GM23338 (cell line): ENCODE data around the gene AGFG1. TPM values are rescaled to one million over a fixed set of nuclear protein-coding genes. Genes with fewer than 3 reads are reported as not detected.

Source experiments
- ATAC-seq: fragments of 200-7000 bp; cut with Tn5 transposase; 3 replicates; pipeline ENCODE4 v1.9.1; 2020
- DNase-seq: peaks from one replicate; pipeline ENCODE4 v3.0.0-alpha.2; 2015; ENCODE audit warnings: low spot score
- H2AFZ ChIP-seq: fragments of 200-600 bp; sonication (generic); 2 replicates; pipeline ENCODE4 v1.8.0; 2016; ENCODE audit warnings: antibody characterized with exemption, mild to moderate bottlenecking, moderate library complexity
- H3F3A ChIP-seq: fragments of 200-600 bp; sonication (generic); replicated peaks from 2 replicates; pipeline ENCODE4 v1.8.0; 2017; ENCODE audit warnings: antibody characterized with exemption, mixed run types, low read depth
- H3K27ac ChIP-seq: fragments of 200-600 bp; sonication (generic); 2 replicates; pipeline ENCODE4 v1.6.1; 2016; ENCODE audit warnings: low read depth
- H3K27me3 ChIP-seq: fragments of 200-600 bp; sonication (generic); 2 replicates; pipeline ENCODE4 v1.8.0; 2016; ENCODE audit warnings: mild to moderate bottlenecking, mixed run types, moderate library complexity; ENCODE audit not compliant: insufficient read depth
- H3K36me3 ChIP-seq: fragments of 200-600 bp; sonication (generic); 2 replicates; pipeline ENCODE4 v1.8.0; 2016; ENCODE audit warnings: mild to moderate bottlenecking; ENCODE audit not compliant: insufficient read depth
- H3K4me1 ChIP-seq: fragments of 200-600 bp; sonication (generic); 2 replicates; pipeline ENCODE4 v1.8.0; 2016; ENCODE audit warnings: mild to moderate bottlenecking, moderate library complexity; ENCODE audit not compliant: insufficient read depth
- H3K4me2 ChIP-seq: fragments of 200-600 bp; sonication (generic); 2 replicates; pipeline ENCODE4 v1.7.1; 2017; ENCODE audit warnings: mixed run types
- H3K4me3 ChIP-seq: fragments of 200-600 bp; sonication (generic); 2 replicates; pipeline ENCODE4 v1.6.1; 2016; ENCODE audit warnings: mixed run types
- H3K79me2 ChIP-seq: fragments of 200-600 bp; sonication (generic); replicated peaks from 2 replicates; pipeline ENCODE4 v1.8.0; 2017; ENCODE audit warnings: mild to moderate bottlenecking; ENCODE audit not compliant: insufficient read depth
- H3K9me2 ChIP-seq: fragments of 200-600 bp; sonication (generic); 2 replicates; pipeline ENCODE4 v1.8.0; 2017; ENCODE audit not compliant: insufficient read depth
- H4K20me1 ChIP-seq: fragments of 200-600 bp; sonication (generic); replicated peaks from 2 replicates; pipeline ENCODE4 v1.8.0; 2017; ENCODE audit warnings: mild to moderate bottlenecking; ENCODE audit not compliant: insufficient read depth
- H3K27ac Mint-ChIP-seq: 2 replicates; pipeline ENCODE4 v1.8.0; 2020; ENCODE audit warnings: inconsistent platforms, mild to moderate bottlenecking, moderate library complexity, mixed read lengths
- H3K27me3 Mint-ChIP-seq: 3 replicates; pipeline ENCODE4 v1.8.0; 2022; ENCODE audit warnings: low read depth, mild to moderate bottlenecking, moderate library complexity, mixed read lengths, inconsistent platforms; ENCODE audit not compliant: insufficient read depth, poor library complexity
- H3K36me3 Mint-ChIP-seq: 3 replicates; pipeline ENCODE4 v1.8.0; 2021; ENCODE audit warnings: low read depth, mild to moderate bottlenecking, inconsistent platforms, moderate library complexity, mixed read lengths
- H3K4me1 Mint-ChIP-seq: 3 replicates; pipeline ENCODE4 v1.8.0; 2020; ENCODE audit warnings: mild to moderate bottlenecking, inconsistent platforms, mixed read lengths
- H3K4me3 Mint-ChIP-seq: 3 replicates; pipeline ENCODE4 v1.8.0; 2021; ENCODE audit warnings: moderate library complexity, mild to moderate bottlenecking, inconsistent platforms, mixed read lengths
- H3K9me3 Mint-ChIP-seq: 3 replicates; pipeline ENCODE4 v1.8.0; 2020; ENCODE audit warnings: moderate library complexity, mild to moderate bottlenecking, inconsistent platforms, mixed read lengths
- CREB1 ChIP-seq: fragments of 250-450 bp; sonication (Bioruptor Pico); IDR thresholded peaks from 2 replicates; pipeline ENCODE4 v1.5.0; 2020; ENCODE audit warnings: low read depth, mild to moderate bottlenecking, moderate library complexity
- EZH2 ChIP-seq: fragments of 200-600 bp; sonication (generic); IDR thresholded peaks from one replicate; pipeline ENCODE4 v1.8.0; 2017; ENCODE audit warnings: antibody characterized with exemption, mild to moderate bottlenecking, low read depth; ENCODE audit not compliant: unreplicated experiment
- EZH2phosphoT487 ChIP-seq: fragments of 200-600 bp; sonication (generic); IDR thresholded peaks from one replicate; pipeline ENCODE4 v1.8.1; 2018; ENCODE audit warnings: antibody characterized with exemption; ENCODE audit not compliant: unreplicated experiment
- JUNB ChIP-seq: IDR thresholded peaks from one replicate; pipeline ENCODE4 v1.6.1; 2016; ENCODE audit warnings: antibody characterized with exemption; ENCODE audit not compliant: unreplicated experiment
- NANOG ChIP-seq: IDR thresholded peaks from 2 replicates; pipeline ENCODE4 v1.6.1; 2016; ENCODE audit warnings: antibody characterized with exemption, borderline replicate concordance
- POLR2AphosphoS5 ChIP-seq: IDR thresholded peaks from 2 replicates; pipeline ENCODE4 v1.6.1; 2016; ENCODE audit warnings: antibody characterized with exemption, low read depth
- STAT1 ChIP-seq: IDR thresholded peaks from one replicate; pipeline ENCODE4 v1.6.1; 2016; ENCODE audit warnings: antibody characterized with exemption; ENCODE audit not compliant: unreplicated experiment
- ZNF114 ChIP-seq: fragments of 250-450 bp; sonication (Bioruptor Pico); IDR thresholded peaks from 2 replicates; pipeline ENCODE4 v1.5.0; 2020; ENCODE audit warnings: mild to moderate bottlenecking, moderate library complexity
- ZNF331 ChIP-seq: fragments of 250-450 bp; sonication (Bioruptor Pico); IDR thresholded peaks from 2 replicates; pipeline ENCODE4 v1.5.0; 2020; ENCODE audit warnings: low read depth, mild to moderate bottlenecking, moderate library complexity
- polyA plus RNA-seq: library from polyadenylated mRNA; unstranded; fragments of >200 nt; fragmentation: Nextera tagmentation; extraction: Ambion mirVana; gene quantifications from 2 replicates; pipeline ENCODE4 v1.2.1, GENCODE V29; 2016
- total RNA-seq: library from RNA; depleted of rRNA; stranded (reverse); fragments of >200 nt; shearing (Covaris generic); gene quantifications from 2 replicates; pipeline ENCODE4 v1.2.3, GENCODE V29; 2014
- TF ChIP-seq, protein P1 (sequence below), 2 experiments: fragments of 200-600 bp in 1 of 2; sonication (generic) in 1 of 2; conservative IDR thresholded peaks; 2 replicates each; pipeline versions ENCODE4 v1.5.1 to v1.6.1; 2016 to 2017; ENCODE audit warnings: antibody characterized with exemption in 2 of 2, low read depth in 2 of 2, mild to moderate bottlenecking in 2 of 2, moderate library complexity in 1 of 2
- TF ChIP-seq, protein P2 (sequence below): IDR thresholded peaks from 2 replicates; pipeline ENCODE4 v1.6.1; 2016; ENCODE audit warnings: antibody characterized with exemption
- TF ChIP-seq, protein P3 (sequence below): fragments of 250-450 bp; sonication (Bioruptor Pico); IDR thresholded peaks from 2 replicates; pipeline ENCODE4 v1.5.0; 2020; ENCODE audit warnings: mild to moderate bottlenecking, moderate library complexity
- TF ChIP-seq, protein P4 (sequence below): IDR thresholded peaks from one replicate; pipeline ENCODE4 v1.6.1; 2018; ENCODE audit warnings: antibody characterized with exemption; ENCODE audit not compliant: unreplicated experiment

Gene AGFG1
- total and polyA plus RNA-seq, 2 experiments from 2014 or later, result 14.5 to 113 TPM

DNA sequence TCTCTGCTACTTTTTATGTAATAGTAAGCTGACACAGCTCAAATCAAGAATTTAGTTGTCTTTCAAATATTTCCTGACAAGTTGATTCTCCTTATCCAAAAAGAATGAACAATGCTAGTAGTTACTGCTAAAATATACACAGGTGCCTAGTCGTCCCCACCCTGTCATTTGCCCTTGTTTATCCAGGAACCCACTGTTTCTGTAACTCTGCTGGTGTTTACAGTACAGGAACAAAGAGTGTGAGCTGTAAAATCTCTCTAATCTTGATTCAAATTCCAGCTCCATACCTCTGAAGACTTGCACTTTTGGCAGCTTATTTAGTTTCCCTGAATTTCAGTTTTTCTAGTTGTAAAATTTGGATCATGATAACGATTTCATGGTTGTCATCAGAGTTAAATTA is 105.6 kb downstream of the AGFG1 start:
- Histone ChIP-seq H3K4me1 (no peaks in the 10 kb centered on the region), H3K27ac (no peak overlapping the region), H3K27me3 (no peaks in the 10 kb centered on the region), H4K20me1 (no peaks in the 10 kb centered on the region), H3K9me2 (no peaks in the 10 kb centered on the region), H3K4me2 (no peak overlapping the region), H3F3A (no peaks in the 10 kb centered on the region), H2AFZ (peak overlapping the region; percentile 45; the same call in 1 of the 2 replicates), H3K36me3 (peaks cover 4% of the 10 kb centered on the region; the same call in 1 of the 2 replicates), H3K4me3 (no peak overlapping the region), H3K79me2 (no peaks in the 10 kb centered on the region)
- Mint-ChIP-seq H3K36me3 (peaks cover 8% of the 10 kb centered on the region), H3K4me1 (peaks cover 5% of the 10 kb centered on the region; the same call in 2 of the 3 replicates), H3K27me3 (no peaks in the 10 kb centered on the region), H3K9me3 (peaks cover 9% of the 10 kb centered on the region), H3K4me3 (no peak overlapping the region), H3K27ac (no peak overlapping the region)
- ATAC-seq (no peak), DNase-seq (no peak)
- TF ChIP-seq, protein P1, sequence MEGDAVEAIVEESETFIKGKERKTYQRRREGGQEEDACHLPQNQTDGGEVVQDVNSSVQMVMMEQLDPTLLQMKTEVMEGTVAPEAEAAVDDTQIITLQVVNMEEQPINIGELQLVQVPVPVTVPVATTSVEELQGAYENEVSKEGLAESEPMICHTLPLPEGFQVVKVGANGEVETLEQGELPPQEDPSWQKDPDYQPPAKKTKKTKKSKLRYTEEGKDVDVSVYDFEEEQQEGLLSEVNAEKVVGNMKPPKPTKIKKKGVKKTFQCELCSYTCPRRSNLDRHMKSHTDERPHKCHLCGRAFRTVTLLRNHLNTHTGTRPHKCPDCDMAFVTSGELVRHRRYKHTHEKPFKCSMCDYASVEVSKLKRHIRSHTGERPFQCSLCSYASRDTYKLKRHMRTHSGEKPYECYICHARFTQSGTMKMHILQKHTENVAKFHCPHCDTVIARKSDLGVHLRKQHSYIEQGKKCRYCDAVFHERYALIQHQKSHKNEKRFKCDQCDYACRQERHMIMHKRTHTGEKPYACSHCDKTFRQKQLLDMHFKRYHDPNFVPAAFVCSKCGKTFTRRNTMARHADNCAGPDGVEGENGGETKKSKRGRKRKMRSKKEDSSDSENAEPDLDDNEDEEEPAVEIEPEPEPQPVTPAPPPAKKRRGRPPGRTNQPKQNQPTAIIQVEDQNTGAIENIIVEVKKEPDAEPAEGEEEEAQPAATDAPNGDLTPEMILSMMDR (conservative IDR thresholded peaks at IDR 0.05; ENCODE audit: low read depth in 2 of 2), result no peak
- TF ChIP-seq JUNB (no peak), POLR2AphosphoS5 (no peak), CREB1 (no peak), EZH2 (no peak), EZH2phosphoT487 (no peak), ZNF331 (no peak), STAT1 (no peak), ZNF114 (CRISPR knock-in tag) (no peak), NANOG (no peak)
- TF ChIP-seq, protein P2, sequence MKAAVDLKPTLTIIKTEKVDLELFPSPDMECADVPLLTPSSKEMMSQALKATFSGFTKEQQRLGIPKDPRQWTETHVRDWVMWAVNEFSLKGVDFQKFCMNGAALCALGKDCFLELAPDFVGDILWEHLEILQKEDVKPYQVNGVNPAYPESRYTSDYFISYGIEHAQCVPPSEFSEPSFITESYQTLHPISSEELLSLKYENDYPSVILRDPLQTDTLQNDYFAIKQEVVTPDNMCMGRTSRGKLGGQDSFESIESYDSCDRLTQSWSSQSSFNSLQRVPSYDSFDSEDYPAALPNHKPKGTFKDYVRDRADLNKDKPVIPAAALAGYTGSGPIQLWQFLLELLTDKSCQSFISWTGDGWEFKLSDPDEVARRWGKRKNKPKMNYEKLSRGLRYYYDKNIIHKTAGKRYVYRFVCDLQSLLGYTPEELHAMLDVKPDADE, result no peak
- TF ChIP-seq, protein P3, sequence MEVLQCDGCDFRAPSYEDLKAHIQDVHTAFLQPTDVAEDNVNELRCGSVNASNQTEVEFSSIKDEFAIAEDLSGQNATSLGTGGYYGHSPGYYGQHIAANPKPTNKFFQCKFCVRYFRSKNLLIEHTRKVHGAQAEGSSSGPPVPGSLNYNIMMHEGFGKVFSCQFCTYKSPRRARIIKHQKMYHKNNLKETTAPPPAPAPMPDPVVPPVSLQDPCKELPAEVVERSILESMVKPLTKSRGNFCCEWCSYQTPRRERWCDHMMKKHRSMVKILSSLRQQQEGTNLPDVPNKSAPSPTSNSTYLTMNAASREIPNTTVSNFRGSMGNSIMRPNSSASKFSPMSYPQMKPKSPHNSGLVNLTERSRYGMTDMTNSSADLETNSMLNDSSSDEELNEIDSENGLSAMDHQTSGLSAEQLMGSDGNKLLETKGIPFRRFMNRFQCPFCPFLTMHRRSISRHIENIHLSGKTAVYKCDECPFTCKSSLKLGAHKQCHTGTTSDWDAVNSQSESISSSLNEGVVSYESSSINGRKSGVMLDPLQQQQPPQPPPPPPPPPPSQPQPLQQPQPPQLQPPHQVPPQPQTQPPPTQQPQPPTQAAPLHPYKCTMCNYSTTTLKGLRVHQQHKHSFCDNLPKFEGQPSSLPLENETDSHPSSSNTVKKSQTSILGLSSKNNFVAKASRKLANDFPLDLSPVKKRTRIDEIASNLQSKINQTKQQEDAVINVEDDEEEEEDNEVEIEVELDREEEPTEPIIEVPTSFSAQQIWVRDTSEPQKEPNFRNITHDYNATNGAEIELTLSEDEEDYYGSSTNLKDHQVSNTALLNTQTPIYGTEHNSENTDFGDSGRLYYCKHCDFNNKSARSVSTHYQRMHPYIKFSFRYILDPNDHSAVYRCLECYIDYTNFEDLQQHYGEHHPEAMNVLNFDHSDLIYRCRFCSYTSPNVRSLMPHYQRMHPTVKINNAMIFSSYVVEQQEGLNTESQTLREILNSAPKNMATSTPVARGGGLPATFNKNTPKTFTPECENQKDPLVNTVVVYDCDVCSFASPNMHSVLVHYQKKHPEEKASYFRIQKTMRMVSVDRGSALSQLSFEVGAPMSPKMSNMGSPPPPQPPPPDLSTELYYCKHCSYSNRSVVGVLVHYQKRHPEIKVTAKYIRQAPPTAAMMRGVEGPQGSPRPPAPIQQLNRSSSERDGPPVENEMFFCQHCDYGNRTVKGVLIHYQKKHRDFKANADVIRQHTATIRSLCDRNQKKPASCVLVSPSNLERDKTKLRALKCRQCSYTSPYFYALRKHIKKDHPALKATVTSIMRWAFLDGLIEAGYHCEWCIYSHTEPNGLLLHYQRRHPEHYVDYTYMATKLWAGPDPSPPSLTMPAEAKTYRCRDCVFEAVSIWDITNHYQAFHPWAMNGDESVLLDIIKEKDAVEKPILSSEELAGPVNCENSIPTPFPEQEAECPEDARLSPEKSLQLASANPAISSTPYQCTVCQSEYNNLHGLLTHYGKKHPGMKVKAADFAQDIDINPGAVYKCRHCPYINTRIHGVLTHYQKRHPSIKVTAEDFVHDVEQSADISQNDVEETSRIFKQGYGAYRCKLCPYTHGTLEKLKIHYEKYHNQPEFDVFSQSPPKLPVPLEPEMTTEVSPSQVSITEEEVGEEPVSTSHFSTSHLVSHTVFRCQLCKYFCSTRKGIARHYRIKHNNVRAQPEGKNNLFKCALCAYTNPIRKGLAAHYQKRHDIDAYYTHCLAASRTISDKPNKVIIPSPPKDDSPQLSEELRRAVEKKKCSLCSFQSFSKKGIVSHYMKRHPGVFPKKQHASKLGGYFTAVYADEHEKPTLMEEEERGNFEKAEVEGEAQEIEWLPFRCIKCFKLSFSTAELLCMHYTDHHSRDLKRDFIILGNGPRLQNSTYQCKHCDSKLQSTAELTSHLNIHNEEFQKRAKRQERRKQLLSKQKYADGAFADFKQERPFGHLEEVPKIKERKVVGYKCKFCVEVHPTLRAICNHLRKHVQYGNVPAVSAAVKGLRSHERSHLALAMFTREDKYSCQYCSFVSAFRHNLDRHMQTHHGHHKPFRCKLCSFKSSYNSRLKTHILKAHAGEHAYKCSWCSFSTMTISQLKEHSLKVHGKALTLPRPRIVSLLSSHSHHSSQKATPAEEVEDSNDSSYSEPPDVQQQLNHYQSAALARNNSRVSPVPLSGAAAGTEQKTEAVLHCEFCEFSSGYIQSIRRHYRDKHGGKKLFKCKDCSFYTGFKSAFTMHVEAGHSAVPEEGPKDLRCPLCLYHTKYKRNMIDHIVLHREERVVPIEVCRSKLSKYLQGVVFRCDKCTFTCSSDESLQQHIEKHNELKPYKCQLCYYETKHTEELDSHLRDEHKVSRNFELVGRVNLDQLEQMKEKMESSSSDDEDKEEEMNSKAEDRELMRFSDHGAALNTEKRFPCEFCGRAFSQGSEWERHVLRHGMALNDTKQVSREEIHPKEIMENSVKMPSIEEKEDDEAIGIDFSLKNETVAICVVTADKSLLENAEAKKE (CRISPR knock-in tag), result no peak
- TF ChIP-seq, protein P4, sequence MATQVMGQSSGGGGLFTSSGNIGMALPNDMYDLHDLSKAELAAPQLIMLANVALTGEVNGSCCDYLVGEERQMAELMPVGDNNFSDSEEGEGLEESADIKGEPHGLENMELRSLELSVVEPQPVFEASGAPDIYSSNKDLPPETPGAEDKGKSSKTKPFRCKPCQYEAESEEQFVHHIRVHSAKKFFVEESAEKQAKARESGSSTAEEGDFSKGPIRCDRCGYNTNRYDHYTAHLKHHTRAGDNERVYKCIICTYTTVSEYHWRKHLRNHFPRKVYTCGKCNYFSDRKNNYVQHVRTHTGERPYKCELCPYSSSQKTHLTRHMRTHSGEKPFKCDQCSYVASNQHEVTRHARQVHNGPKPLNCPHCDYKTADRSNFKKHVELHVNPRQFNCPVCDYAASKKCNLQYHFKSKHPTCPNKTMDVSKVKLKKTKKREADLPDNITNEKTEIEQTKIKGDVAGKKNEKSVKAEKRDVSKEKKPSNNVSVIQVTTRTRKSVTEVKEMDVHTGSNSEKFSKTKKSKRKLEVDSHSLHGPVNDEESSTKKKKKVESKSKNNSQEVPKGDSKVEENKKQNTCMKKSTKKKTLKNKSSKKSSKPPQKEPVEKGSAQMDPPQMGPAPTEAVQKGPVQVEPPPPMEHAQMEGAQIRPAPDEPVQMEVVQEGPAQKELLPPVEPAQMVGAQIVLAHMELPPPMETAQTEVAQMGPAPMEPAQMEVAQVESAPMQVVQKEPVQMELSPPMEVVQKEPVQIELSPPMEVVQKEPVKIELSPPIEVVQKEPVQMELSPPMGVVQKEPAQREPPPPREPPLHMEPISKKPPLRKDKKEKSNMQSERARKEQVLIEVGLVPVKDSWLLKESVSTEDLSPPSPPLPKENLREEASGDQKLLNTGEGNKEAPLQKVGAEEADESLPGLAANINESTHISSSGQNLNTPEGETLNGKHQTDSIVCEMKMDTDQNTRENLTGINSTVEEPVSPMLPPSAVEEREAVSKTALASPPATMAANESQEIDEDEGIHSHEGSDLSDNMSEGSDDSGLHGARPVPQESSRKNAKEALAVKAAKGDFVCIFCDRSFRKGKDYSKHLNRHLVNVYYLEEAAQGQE, result no peak
